HFF-Myc (cell line): Measurements from ENCODE around the gene ONECUT2.

ENCODE experiments used
- DNase-seq: peaks from one replicate; pipeline ENCODE4 v3.0.0-alpha.2; 2011; ENCODE audit warnings: low read depth; ENCODE audit errors: extremely low read depth
- H3K4me3 ChIP-seq: replicated peaks from 2 replicates; pipeline ENCODE4 v1.5.1; 2011; ENCODE audit warnings: low read depth, mild to moderate bottlenecking, control low read depth, low read length
- CTCF ChIP-seq: IDR thresholded peaks from 2 replicates; pipeline ENCODE4 v1.5.1; 2012; ENCODE audit warnings: mild to moderate bottlenecking, low read depth, low read length, control low read depth; ENCODE audit errors: missing control alignments

ONECUT2 gene

GRCh38 chr18:57427429-57428201 lies 7.6 kb upstream of the ONECUT2 start:
- no peak for TF ChIP-seq CTCF
- no peak for DNase-seq
- H3K4me3 ChIP-seq: no peak overlapping the region

- DNase-seq: no peak
- H3K4me3 ChIP-seq: no peak overlapping the region
Measured at GRCh38 chr18:57428221-57429150, 6.7 kb upstream of the ONECUT2 start.

GRCh38 chr18:57429167-57430078 lies 5.8 kb upstream of the ONECUT2 start:
- no peak overlapping the region for H3K4me3 ChIP-seq
- DNase-seq: no peak
- no peak for TF ChIP-seq CTCF

More at GRCh38 chr18:57428221-57429150, 6.7 kb upstream of the ONECUT2 start:
- TF ChIP-seq CTCF: no peak

- no peak for TF ChIP-seq CTCF
- no peak overlapping the region for H3K4me3 ChIP-seq
- DNase-seq: no peak
Measured at GRCh38 chr18:57430079-57431001, 4.8 kb upstream of the ONECUT2 start.

GRCh38 chr18:57431002-57431382 lies 4.2 kb upstream of the ONECUT2 start:
- no peak overlapping the region for H3K4me3 ChIP-seq
- TF ChIP-seq CTCF: no peak
- no peak for DNase-seq
